HG02973 (cell line): Measurements from ENCODE around the gene MARK1.

Source experiments
- ATAC-seq: cut with Tn5 transposase; IDR thresholded peaks from one replicate; pipeline ENCODE4 v1.9.1; 2021; ENCODE audit warnings: moderate library complexity; ENCODE audit not compliant: unreplicated experiment

Gene MARK1

DNA sequence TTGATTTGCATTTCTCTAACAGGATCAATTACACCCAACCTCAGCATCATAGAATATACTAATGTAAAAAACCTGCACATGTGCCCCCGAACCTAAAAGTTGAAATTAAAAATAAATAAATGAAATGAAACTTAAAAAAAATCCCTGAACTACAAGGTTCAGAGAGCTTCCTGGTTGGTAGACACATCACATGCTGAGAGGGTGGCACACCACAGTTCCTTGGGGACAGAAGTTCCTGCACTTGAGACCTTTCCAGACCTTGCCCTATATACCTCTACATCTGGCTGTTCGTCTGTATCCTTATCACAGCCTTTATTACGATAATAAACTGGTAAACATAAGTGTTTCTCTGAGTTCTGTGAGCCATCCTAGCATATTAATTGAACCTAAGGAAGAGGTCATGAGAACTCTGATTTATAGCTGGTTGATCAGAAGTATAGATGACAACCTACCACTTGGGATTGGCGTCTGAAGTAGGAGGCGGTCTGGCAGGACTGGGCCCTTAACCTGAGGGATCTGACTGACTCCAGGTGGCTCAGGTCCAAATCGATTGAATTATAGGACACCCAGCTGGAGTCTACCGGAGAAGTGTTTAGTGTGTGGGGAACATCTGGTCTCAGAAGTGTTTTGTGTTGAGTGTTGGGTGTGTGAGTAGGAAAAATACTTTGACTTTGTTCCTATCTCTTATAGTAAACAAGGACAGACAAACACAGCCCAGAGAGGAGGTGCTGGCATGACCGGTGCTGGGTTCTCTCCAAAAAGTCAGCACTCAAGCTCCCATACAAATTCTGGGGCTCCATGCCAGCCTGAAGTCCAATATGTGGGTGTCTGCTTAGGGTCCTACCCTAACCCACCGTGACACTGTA, 181.2 kb downstream of the MARK1 start:
- ATAC-seq = no peak

DNA sequence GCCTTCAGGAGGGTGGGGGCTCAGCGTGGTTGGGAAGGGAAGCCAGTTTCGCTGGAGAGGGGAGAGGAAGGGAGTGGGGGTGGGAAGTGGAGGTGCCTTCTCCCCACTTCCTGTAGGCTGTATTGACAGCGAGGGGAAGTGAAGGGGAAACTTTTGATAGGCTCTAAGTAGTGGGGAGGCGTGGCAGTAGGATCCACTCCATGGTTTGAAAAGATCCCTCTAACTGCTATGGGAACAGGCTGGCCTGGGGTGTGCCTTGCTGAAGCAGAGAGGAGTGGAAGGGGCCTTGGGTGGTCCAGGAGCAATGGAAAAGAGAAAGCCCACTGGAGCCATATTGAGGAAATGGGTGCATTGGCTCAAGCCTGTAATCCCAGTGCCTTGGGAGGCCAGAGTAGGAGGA, 182.4 kb downstream of the MARK1 start:
- ATAC-seq = no peak

DNA sequence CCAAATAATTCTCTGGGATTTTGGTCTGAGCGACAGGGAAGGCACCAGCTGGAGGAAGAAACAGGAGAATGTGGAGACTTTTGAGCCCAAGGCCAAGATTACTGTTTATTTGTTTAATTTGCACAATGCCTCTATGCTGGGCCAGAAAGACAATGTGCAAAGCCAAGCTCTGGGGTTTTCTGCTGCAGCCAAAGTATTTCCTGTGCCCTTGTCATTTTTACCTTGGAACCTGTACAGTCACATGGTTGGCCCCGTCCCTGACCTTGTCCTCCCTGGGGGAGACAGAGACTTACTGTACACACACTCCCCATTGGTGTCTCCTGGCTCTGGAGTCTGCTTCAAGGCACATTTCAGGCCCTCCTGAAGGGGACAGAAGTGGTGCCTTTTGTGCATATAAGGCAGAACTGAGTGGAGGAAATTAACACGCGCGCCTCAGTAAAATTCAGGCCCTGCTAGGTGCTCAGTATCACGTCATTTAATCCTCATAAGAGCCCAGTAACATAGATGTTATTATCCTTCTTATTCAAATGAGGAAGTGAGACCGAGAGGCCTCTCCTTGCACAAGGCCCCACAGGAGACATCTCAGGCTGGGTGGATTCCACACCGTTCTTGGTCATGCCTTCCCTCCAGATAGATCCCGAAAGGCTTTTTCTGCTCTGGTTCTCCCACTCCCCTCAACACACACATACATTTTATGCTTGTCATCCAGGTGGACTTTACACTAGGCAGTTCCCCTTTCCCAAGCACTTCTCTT, 183.3 kb downstream of the MARK1 start:
- peak; percentile 81 for ATAC-seq
